Mammary epithelial cell (primary cell): ENCODE results near the gene RPSA.

Experiments used
- CTCF ChIP-seq, 2 donors: IDR thresholded peaks in 1 of 2; conservative IDR thresholded peaks in 1 of 2; 2 replicates each; pipeline ENCODE4 v1.5.1; 2011 to 2012; ENCODE audit warnings: inconsistent platforms in 2 of 2, low read length in 2 of 2, mild to moderate bottlenecking in 2 of 2, control low read depth in 1 of 2, low read depth in 1 of 2; ENCODE audit not compliant: insufficient read depth in 1 of 2; ENCODE audit errors: extremely low read depth in 1 of 2
- EZH2 ChIP-seq: IDR thresholded peaks from 2 replicates; pipeline ENCODE4 v1.6.1; 2012; ENCODE audit warnings: low read length, inconsistent platforms, borderline replicate concordance

DNA sequence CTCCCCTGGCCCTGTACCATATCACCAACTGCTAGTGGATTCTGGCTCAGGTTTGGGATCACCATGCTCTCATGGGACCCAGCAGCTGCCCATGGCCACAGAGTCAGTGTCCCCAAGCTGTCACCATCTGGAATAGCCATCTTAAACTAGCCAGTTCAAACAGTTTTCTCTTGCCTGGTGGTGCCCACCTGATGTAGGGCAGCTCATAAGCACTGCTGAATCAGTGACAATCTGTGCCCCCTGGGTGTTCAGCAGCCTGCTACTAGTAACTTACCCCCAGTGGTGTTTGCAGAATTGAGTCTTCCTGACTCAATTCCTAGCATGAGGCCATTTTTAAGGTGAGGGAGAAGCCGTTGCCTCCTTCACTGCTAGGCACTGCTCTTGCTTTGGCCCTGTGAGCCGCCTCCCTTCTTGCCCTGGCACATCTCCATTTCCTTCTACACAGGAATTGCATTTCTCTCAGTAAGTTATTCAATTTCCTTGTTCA lies 7.9 kb downstream of the RPSA start:
- TF ChIP-seq EZH2 (no peak), CTCF (conservative IDR thresholded peaks at IDR 0.05 in 1 of 2, IDR thresholded peaks at IDR 0.05 in 1 of 2; ENCODE audit: extremely low read depth in 1 of 2, insufficient read depth in 1 of 2, low read depth in 1 of 2, low read length in 2 of 2) (no peak)
